ENCODE measurements around the gene SP3.

The SP3 gene

DNA sequence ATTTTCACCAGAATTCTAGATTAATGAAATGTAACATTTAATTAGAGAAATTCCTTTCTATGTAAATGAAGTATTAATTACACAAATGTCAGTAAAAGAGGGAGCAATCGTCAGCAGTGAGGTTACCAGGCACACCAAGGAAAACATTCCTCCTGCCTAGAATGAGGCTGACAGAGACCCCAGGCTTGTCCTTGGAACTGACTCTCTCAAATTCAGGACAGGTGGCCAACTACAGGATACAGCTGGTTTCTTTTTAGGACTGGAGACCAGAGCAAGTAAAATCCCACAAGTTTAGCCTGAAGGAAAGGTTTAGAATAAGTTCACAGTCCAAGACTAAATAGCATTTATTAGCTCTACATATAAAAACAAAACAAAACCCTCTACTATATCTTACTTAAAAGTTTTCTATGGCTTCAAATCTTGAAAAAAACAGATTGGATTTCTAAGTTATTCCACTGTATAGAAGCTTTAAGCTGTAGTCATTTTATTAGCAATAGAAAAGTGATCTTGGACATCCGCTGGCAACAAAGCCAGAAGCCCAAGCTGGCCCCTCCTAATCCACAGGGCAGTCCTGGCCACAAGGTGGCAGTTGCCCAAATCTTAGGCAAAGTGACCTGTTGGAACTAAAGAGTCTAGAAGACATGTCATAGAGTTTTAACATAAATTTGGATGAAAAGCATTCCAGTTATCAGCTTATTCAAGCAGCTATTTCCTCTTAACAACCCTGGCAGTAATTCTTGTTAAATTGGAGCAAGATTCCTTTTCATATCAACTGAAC, 81.0 kb downstream of the SP3 start:
- Mint-ChIP-seq H3K9me3 (ENCODE audit: low read depth) (peaks cover 8% of the 10 kb centered on the region), H3K36me3 (no peaks in the 10 kb centered on the region), H3K27me3 (peaks cover 5% of the 10 kb centered on the region), H3K4me1 (ENCODE audit: low read depth) (peaks cover 3% of the 10 kb centered on the region), H3K4me3 (no peak overlapping the region), H3K27ac (no peak overlapping the region)

DNA sequence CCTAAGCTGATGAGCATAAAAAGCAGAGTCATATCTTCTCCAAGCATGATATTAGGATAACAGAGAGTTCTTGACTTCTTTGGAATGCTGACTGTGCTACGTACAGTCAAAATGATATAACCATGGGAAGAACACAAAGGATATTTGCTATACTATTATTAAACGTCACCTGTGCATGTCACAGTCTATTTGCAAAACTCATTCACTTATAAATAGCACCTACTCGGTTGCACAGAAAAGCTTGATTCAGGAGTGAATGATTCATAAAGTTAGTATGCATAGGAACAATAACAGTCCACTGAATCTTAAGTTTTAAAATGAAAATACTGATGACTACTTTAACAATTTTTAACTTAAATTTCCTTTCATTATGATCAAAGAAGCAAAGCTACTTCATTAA, 83.3 kb downstream of the SP3 start:
- Mint-ChIP-seq H3K9me3 (ENCODE audit: low read depth) (no peaks in the 10 kb centered on the region), H3K27me3 (peaks cover 5% of the 10 kb centered on the region)

DNA sequence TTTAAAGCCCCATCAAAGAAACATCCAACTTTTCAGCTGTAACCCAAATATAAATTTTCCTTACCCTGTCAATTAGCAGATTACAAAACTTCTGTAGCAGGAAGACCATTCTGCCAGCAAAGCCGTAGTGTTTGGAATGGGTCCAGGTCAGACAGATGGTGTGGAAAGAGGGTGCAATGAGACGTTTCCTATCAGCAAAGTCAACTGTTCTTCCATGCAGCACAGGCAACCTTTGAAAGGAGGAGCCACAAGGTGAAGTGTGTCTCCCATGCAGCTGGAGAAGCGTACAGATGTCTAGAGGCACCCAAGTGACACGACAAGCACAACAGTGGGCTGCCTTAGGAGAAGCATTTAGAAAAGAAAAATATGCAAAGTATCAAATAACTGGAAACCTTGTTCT, 83.7 kb downstream of the SP3 start:
- Mint-ChIP-seq H3K4me3 (no peak overlapping the region), H3K27ac (no peak overlapping the region), H3K27me3 (peaks cover 5% of the 10 kb centered on the region), H3K36me3 (no peaks in the 10 kb centered on the region), H3K9me3 (ENCODE audit: low read depth) (no peaks in the 10 kb centered on the region), H3K4me1 (ENCODE audit: low read depth) (peaks cover 3% of the 10 kb centered on the region)

More for the DNA sequence above, 83.3 kb downstream of the SP3 start:
- H3K4me3 Mint-ChIP-seq = no peak overlapping the region
- no peaks in the 10 kb centered on the region for H3K36me3 Mint-ChIP-seq
- H3K4me1 Mint-ChIP-seq (ENCODE audit: low read depth) = peaks cover 3% of the 10 kb centered on the region
- H3K27ac Mint-ChIP-seq = no peak overlapping the region

DNA sequence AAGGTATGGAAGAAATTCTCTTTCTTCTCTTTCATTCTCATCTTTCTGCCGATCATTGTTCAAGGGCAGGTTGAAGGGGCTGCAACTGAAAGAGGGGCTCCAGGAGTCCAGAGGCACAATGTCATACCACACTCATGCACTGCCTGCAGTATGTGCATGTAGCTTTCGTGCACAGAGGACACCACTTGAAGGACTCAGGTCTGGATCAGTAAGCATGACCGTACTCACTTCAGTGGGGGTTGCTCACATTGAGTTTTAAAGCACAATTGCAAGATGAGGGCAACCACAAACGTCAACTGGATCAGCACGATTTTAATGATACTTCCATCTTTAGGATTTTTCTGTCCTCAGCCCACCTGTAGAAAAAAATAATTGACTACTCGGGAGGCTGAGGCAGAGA, 84.6 kb downstream of the SP3 start:
- Mint-ChIP-seq H3K27ac (no peak overlapping the region), H3K27me3 (peaks cover 5% of the 10 kb centered on the region), H3K4me1 (ENCODE audit: low read depth) (peaks cover 3% of the 10 kb centered on the region), H3K36me3 (no peaks in the 10 kb centered on the region), H3K4me3 (no peak overlapping the region), H3K9me3 (ENCODE audit: low read depth) (no peaks in the 10 kb centered on the region)

DNA sequence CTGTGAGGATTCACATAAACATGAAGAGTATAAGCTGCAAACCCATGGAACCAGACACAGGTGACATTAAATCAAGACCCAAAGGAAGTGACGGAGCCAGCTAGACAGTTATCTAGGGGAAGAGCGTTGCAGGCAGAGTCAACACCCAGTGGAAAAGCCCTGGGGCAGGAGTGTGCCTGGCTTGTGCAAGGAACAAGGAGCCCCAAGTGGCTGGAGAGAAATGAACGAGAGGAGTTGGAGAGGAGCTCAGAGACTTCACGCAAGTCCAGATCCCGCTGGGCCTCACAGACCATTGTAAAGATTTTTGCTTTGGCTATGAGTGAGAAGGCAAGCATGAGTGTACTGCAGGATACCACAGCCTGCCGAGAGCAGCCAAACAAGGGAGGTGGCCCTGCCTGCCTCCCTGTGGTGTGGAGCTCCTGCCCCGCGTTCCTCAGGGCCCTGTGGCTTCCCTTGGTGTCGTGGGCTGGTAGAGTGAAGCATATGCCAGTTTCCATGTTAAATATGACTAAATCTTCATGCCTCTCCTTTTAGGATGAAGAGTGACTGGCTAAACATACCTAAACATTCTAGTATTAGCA, 88.2 kb downstream of the SP3 start:
- peaks cover 4% of the 10 kb centered on the region for H3K27me3 Mint-ChIP-seq
- no peak overlapping the region for H3K4me3 Mint-ChIP-seq
- H3K36me3 Mint-ChIP-seq = no peaks in the 10 kb centered on the region
- H3K27ac Mint-ChIP-seq = no peak overlapping the region
- no peaks in the 10 kb centered on the region for H3K4me1 Mint-ChIP-seq (ENCODE audit: low read depth)
- H3K9me3 Mint-ChIP-seq (ENCODE audit: low read depth) = no peaks in the 10 kb centered on the region

DNA sequence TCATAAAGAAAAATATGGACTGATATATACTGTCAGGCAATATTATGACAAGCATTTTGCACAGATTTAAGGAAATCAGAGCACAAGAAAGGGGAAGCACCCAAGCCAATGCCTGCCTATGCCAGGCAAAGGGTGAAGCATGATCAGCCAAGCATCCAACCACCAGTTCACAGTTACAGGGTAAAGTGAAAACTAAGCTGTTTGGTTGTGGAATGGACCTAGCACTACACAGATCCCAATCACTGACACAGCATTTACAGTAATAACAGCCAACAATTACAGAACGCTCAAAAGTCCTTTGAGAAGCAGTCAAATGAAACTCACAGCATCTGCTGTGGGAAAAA, 90.3 kb downstream of the SP3 start:
- Mint-ChIP-seq H3K4me3 (no peak overlapping the region), H3K4me1 (ENCODE audit: low read depth) (no peaks in the 10 kb centered on the region), H3K27me3 (peaks cover 4% of the 10 kb centered on the region), H3K36me3 (no peaks in the 10 kb centered on the region), H3K27ac (no peak overlapping the region), H3K9me3 (ENCODE audit: low read depth) (no peaks in the 10 kb centered on the region)

DNA sequence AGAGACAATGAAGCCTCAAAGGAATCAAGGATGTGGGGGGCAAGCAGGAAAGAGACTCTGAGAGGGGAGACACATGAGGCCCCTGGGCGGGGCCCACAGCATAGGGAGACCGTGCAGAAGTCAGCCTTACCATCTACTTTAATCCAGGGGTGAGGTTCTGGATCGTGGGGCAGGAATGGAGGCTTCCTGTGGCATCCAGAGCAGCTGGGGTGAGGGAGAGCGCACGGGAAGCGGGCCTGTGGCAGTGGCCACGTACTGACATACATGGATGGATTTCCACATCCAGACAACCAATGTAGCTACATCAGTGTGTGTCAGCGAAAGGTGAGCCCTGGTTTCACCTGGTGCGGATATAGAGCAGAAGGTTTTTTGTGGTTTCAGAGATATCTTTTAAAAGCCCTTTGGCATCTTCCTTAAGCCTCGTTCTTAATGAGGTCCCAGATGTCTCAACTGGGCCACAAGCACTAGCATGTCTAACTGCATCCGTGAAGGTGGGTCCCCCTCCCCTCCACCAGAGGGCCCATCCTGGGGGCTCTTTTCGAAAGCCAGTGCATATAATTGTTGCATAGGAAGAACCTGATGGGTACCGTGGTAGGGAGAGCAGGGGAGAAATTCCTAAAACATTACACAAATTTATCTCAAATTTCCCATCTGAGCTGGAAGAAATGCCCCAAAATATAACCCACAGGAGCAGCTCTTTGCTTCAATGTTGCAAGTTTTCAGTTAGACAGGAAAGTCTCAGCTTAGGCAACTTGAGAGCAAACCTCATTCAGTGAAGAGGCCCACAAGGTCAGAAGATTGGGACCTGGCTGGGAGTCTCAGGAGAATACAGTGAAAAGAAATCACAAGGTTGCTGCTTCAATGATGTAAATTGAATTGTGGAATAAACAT, 90.9 kb downstream of the SP3 start:
- H3K36me3 Mint-ChIP-seq = no peaks in the 10 kb centered on the region
- no peaks in the 10 kb centered on the region for H3K9me3 Mint-ChIP-seq (ENCODE audit: low read depth)
- no peak overlapping the region for H3K4me3 Mint-ChIP-seq
- no peaks in the 10 kb centered on the region for H3K4me1 Mint-ChIP-seq (ENCODE audit: low read depth)
- H3K27ac Mint-ChIP-seq = no peak overlapping the region
- H3K27me3 Mint-ChIP-seq = peaks cover 2% of the 10 kb centered on the region

DNA sequence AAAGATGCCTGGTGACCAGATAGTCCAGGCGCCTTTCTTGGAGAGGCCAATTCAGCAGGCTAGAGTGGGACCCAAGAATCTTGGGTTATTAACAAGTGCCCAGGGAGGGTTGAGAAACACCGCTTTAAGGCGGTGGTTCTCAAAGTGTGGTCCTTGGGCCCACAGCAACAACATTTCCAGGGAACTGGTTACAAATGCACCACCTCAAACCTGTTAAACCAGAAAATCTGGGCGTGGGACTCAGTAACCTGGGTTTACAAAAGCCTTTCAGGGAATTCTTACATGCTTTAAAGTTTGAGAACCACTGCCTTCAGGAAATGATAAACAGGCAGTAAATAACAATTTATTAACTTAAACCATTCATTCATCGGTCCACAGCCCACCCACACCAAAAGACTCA, 92.5 kb downstream of the SP3 start:
- H3K27ac Mint-ChIP-seq = no peak overlapping the region
- peaks cover 6% of the 10 kb centered on the region for H3K27me3 Mint-ChIP-seq
- H3K4me3 Mint-ChIP-seq = no peak overlapping the region
- H3K36me3 Mint-ChIP-seq = no peaks in the 10 kb centered on the region
- H3K4me1 Mint-ChIP-seq (ENCODE audit: low read depth) = no peaks in the 10 kb centered on the region
- H3K9me3 Mint-ChIP-seq (ENCODE audit: low read depth) = no peaks in the 10 kb centered on the region

DNA sequence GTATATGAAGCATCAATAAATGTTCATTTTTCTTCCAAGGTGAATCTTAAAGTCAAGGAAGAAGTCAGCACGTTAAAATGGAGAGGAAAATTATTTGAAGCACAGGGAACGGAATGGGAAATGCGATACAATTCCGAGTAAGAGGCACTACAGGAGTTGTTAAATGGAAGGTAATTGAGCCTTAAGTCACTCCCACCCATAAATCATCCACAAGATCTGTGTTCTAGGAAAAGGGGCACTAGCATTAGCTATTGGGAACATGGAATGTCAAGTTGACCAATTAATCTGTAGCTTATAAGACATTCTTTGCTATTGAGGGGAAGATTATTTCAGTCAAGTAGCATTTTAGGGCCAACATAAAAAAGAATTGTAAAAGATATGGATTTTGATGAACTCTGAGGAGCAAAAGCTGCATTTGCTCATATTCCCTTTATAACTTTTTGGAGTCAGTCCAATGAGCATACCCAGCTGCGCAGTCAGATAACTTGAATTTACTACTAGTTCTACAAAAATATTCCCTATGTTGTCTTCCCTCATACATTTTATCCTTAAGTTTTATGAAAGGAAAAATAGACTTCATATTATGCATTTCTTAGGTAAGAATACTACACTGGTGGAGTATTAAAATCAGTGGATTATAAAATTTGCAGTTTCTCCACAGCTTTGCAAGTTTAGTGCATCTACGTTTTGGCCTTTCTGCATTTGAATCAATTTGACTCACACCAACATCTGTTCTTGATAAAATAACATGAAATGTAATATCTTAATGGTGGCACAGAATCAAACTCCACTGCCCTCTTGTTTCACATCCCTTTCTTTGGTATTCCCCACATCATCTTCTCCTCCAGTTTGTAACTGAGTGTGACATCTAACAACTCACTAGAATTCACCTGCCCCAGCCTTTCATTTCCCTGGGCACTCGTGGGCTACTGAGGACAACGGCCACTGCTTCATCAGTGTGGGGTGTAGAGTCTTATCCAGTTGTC, 95.6 kb downstream of the SP3 start:
- Mint-ChIP-seq H3K4me3 (no peak overlapping the region), H3K36me3 (no peaks in the 10 kb centered on the region), H3K27ac (no peak overlapping the region), H3K4me1 (ENCODE audit: low read depth) (no peaks in the 10 kb centered on the region), H3K27me3 (peaks cover 4% of the 10 kb centered on the region), H3K9me3 (ENCODE audit: low read depth) (no peaks in the 10 kb centered on the region)

DNA sequence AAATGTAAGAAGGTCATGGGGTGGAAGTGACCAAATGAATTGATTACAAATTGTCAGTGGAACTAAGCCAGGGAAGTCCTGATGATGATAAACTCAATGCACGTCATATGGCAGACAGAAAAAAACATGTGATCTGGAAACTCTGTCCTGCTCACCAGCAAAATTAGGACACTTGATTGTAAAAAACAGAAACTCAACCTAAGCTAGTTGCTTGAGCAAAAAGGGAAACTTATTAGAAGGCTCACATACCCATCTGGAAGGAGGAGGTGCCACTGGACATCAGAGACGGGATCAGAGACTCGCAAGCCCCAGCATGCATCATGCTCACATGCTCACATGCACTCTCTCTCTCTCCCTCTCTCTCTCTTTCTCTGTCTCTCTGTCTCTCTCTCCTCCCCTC, 96.8 kb downstream of the SP3 start:
- Mint-ChIP-seq H3K36me3 (no peaks in the 10 kb centered on the region), H3K4me1 (ENCODE audit: low read depth) (no peaks in the 10 kb centered on the region), H3K27ac (no peak overlapping the region), H3K27me3 (peaks cover 4% of the 10 kb centered on the region), H3K9me3 (ENCODE audit: low read depth) (no peaks in the 10 kb centered on the region), H3K4me3 (no peak overlapping the region)

DNA sequence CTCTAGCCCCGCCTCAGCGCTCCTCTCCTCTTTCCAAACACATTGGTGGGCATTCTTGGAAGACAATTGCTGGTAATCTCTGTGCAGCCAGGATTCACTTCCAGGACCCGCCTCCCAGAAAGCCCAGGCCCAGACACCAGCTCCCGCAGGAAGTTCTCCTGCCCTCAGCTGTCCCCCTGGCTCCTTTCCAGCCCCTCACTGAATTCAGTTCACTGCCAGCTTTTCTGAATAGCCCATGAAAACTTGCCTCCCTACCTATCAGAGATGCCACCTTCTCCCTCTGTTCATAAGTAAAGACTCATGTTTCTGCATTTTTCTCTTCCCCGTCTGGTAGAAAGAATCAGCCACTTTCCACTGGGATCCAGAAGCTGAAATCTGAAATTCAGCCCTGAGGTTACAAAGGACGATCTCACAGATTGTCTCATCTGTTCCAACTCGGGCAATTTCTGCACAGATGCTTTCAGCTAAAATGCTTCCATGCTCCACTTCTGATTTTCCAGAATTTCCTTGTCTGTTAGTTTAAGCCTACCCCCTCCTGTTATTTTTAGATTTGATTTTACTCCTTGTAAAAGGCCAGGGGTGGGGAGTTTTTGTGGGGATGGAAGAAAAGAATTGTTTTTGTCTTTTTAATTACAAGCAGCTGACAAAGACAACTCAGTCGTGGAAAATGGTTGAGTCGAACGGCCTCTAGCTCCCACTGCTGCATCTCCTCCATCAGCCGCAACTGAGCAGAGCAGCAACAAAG, 98.1 kb downstream of the SP3 start:
- no peak overlapping the region for H3K4me3 Mint-ChIP-seq
- H3K36me3 Mint-ChIP-seq = no peaks in the 10 kb centered on the region
- no peaks in the 10 kb centered on the region for H3K9me3 Mint-ChIP-seq (ENCODE audit: low read depth)
- peaks cover 4% of the 10 kb centered on the region for H3K27me3 Mint-ChIP-seq
- no peak overlapping the region for H3K27ac Mint-ChIP-seq
- no peaks in the 10 kb centered on the region for H3K4me1 Mint-ChIP-seq (ENCODE audit: low read depth)

DNA sequence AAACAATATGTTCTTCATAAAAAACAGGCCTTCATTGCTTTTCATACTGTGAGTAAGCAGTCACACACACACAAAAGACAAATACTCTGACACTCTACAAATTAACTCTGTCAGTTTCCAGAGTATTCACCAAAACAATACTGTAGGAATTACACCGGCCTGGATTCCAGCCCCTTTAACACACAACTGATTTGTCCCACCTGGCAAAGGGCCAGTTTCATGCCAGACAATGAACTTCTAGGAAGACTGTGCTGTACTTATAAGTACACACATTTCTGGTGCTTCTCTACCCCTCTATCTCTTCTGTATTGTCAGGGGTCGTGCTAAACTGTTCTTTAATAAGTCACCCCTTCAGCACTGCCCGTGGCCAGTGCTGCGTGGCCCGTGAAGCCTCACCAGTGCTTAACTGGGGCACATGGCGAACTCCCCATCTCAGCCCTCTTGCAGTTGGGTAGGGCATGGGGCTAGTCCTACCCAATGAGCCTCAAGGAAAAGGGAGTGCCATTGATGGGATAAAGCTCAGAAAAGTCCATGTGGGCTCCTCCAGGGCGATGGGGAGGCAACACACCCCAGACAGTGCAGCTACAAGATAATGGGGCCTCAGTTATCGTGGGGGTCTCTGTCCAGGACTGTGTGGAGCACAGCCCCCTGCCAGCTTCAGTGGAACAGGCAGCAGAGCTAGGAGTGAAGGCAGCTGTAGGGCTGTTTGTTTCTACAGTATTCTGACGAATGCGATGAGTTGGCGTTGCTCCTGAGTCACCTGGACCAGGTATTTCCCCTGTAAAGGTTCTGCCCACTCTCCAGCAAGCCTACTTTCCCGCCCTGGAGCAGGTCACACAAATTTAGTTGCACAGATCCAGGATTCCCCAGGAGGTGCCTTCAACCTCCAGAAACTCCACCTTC, 99.0 kb downstream of the SP3 start:
- Mint-ChIP-seq H3K4me3 (no peak overlapping the region), H3K9me3 (ENCODE audit: low read depth) (no peaks in the 10 kb centered on the region), H3K27ac (no peak overlapping the region), H3K27me3 (peaks cover 4% of the 10 kb centered on the region), H3K36me3 (no peaks in the 10 kb centered on the region), H3K4me1 (ENCODE audit: low read depth) (no peaks in the 10 kb centered on the region)

DNA sequence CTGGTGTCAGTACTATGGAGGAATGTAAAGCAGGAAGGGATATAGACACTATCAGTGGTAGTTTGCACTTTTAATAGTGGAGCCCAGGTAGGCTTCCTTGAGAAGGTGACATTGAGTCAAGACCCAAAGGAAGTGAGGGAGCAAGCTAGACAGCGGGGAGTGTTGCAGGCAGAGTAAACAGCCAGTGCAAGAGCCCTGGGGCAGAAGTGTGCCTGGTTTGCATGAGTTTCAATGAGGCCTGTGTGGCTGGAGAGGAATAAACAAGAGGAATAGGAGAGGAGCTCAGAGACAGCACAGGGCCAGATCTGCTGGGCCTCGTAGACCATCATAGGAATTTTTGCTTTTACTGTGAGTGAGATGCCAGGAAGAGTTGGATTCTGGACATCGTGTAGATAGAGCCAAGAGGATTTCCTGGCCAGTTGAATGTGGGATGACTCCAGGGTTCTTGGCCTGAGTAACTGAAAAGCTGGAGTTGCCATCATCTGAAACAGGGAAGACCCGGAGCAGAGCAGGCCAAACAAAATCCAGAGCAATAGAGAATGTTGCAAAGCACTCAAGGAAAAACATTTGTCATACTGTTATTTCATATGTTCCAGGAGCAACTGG, 102.5 kb downstream of the SP3 start:
- Mint-ChIP-seq H3K36me3 (no peaks in the 10 kb centered on the region), H3K27me3 (peaks cover 1% of the 10 kb centered on the region), H3K9me3 (ENCODE audit: low read depth) (no peaks in the 10 kb centered on the region), H3K27ac (no peak overlapping the region), H3K4me3 (no peak overlapping the region), H3K4me1 (ENCODE audit: low read depth) (no peaks in the 10 kb centered on the region)
